Gastrocnemius medialis (tissue), 4 donors: Measurements from ENCODE around the gene PDZD7. TPM values are rescaled to one million over a fixed set of nuclear protein-coding genes. Genes with fewer than 3 reads are reported as not detected.
A peak's percentile ranks its signal among the peaks of the same experiment; 100 is the strongest.

Source experiments
- ATAC-seq, 2 donors: fragments of 150-250 bp; one replicate each; pipeline ENCODE4 v1.9.1; 2016
- DNase-seq, 2 donors: peaks; one replicate each; pipeline ENCODE4 v3.0.0-alpha.2; 2019
- H3K27ac ChIP-seq, 4 donors: fragments of 200-600 bp; sonication (generic); 1 replicate in 1 of 4; 2 replicates in 3 of 4; pipeline ENCODE4 v1.5.1; 2016 to 2018; ENCODE audit warnings: mild to moderate bottlenecking in 2 of 4, moderate library complexity in 1 of 4
- H3K27me3 ChIP-seq, 3 donors: fragments of 200-600 bp; sonication (generic) in 2 of 3; 1 replicate in 1 of 3; 2 replicates in 2 of 3; pipeline versions ENCODE4 v1.5.1 to v1.6.0; 2016 to 2019; ENCODE audit warnings: mild to moderate bottlenecking in 1 of 3, moderate library complexity in 1 of 3
- H3K36me3 ChIP-seq, 2 donors: fragments of 200-600 bp; sonication (generic) in 1 of 2; one replicate each; pipeline ENCODE4 v1.5.1; 2017 to 2018
- H3K4me1 ChIP-seq, 2 donors: fragments of 200-600 bp; sonication (generic) in 1 of 2; one replicate each; pipeline ENCODE4 v1.5.1; 2016 to 2017; ENCODE audit warnings: mild to moderate bottlenecking in 2 of 2
- H3K4me3 ChIP-seq, 4 donors: fragments of 200-600 bp; sonication (generic) in 3 of 4; 1 replicate in 1 of 4; 2 replicates in 3 of 4; pipeline ENCODE4 v1.5.1; 2016 to 2019; ENCODE audit warnings: mild to moderate bottlenecking in 2 of 4
- H3K9me3 ChIP-seq, 3 donors: fragments of 200-600 bp; sonication (generic) in 2 of 3; 1 replicate in 1 of 3; 2 replicates in 2 of 3; pipeline ENCODE4 v1.5.1; 2016 to 2019
- CTCF ChIP-seq, 5 experiments: fragments of 450-650 bp in 3 of 5; fragments of 200-600 bp in 2 of 5; sonication (generic) in 2 of 5; IDR thresholded peaks in 4 of 5; conservative IDR thresholded peaks in 1 of 5; 1 replicate in 4 of 5; 2 replicates in 1 of 5; pipeline ENCODE4 v1.5.1; 2016 to 2019; ENCODE audit warnings: antibody characterized with exemption in 5 of 5, mild to moderate bottlenecking in 3 of 5, moderate library complexity in 3 of 5
- POLR2A ChIP-seq, 2 donors: fragments of 450-650 bp; IDR thresholded peaks; one replicate each; pipeline ENCODE4 v1.6.1; 2017; ENCODE audit warnings: antibody characterized with exemption in 2 of 2, mild to moderate bottlenecking in 2 of 2, moderate library complexity in 2 of 2
- in situ Hi-C, 4 donors: fragments of 200-750 bp; cut with MboI; loops; one replicate each; pipeline versions ENCODE4 v1.15.0 to v1.8.0; 2017; ENCODE audit warnings: low sequenced_read_pairs in 4 of 4
- intact Hi-C: fragments of 100-400 bp; cut with DNase I; formaldehyde crosslinking; loops from one replicate; pipeline ENCODE4 v1.15.1; 2023; ENCODE audit warnings: low total_unique reads
- total RNA-seq, 4 donors: library from RNA; depleted of rRNA; stranded (reverse); fragments of >200 nt; gene quantifications; one replicate each; pipeline versions ENCODE4 v1.1.0 to v1.2.3, GENCODE V29; 2016

PDZD7 gene
- total RNA-seq, 4 donors from 2014 or later, result 0.11 TPM; not detected in 3

- peaks cover 24% of the 10 kb centered on the region in 2 donors for H3K4me1 ChIP-seq
- intact Hi-C loops, result no loop called here
Observed at GRCh38 chr10:101070098-101070497, 39.2 kb upstream of the PDZD7 start.

GRCh38 chr10:101069441-101069840 lies 38.5 kb upstream of the PDZD7 start:
- no peak for TF ChIP-seq CTCF (IDR thresholded peaks at IDR 0.05 in 4 of 5, conservative IDR thresholded peaks at IDR 0.05 in 1 of 5)
- TF ChIP-seq POLR2A (IDR thresholded peaks at IDR 0.05), result no peak
- Histone ChIP-seq H3K27ac (no peak overlapping the region), H3K27me3 (peaks cover 31 to 39% (median 32%) of the 10 kb centered on the region in 3 donors), H3K4me1 (peaks cover 24 to 25% of the 10 kb centered on the region in 2 donors), H3K36me3 (no peaks in the 10 kb centered on the region), H3K9me3 (no peaks in the 10 kb centered on the region), H3K4me3 (no peak overlapping the region)
- in situ Hi-C loops (no loop called here), intact Hi-C loops (loop anchor here (5.0 kb wide), 1 partner anchor 37 kb away; the partner anchor contains the start of genes PDZD7 and SFXN3)
- no peak for ATAC-seq
- DNase-seq, result no peak

More at GRCh38 chr10:101070098-101070497, 39.2 kb upstream of the PDZD7 start:
- Histone ChIP-seq H3K36me3 (no peaks in the 10 kb centered on the region), H3K4me3 (no peak overlapping the region), H3K9me3 (no peaks in the 10 kb centered on the region), H3K27me3 (peaks cover 34 to 45% (median 35%) of the 10 kb centered on the region in 3 donors), H3K27ac (no peak overlapping the region)
- no peak for ATAC-seq
- in situ Hi-C loops, result no loop called here
- DNase-seq, result no peak
- TF ChIP-seq CTCF (IDR thresholded peaks at IDR 0.05 in 4 of 5, conservative IDR thresholded peaks at IDR 0.05 in 1 of 5) (no peak), POLR2A (IDR thresholded peaks at IDR 0.05) (no peak)

- ATAC-seq (peak; percentile 79 to 80), DNase-seq (peak; percentile 41 to 65)
- H3K4me3 ChIP-seq, result peak overlapping the region; percentile 44 to 67 (median 57)
- H3K4me1 ChIP-seq, result peaks cover 38 to 39% of the 10 kb centered on the region in 2 donors
- peak overlapping the region in 3 of 4 donors; percentile 67 to 77 (median 69) for H3K27ac ChIP-seq
- in situ Hi-C loops (no loop called here), intact Hi-C loops (loop anchor here (1.0 to 5.0 kb wide), 3 partner anchors 7 to 35 kb away; partner anchors contain the start of genes PDZD7 and SFXN3)
- peak; percentile 71 to 96 (median 91) for TF ChIP-seq CTCF (IDR thresholded peaks at IDR 0.05 in 4 of 5, conservative IDR thresholded peaks at IDR 0.05 in 1 of 5)
- no peak for TF ChIP-seq POLR2A (IDR thresholded peaks at IDR 0.05)
- no peaks in the 10 kb centered on the region for H3K9me3 ChIP-seq
- H3K36me3 ChIP-seq, result no peaks in the 10 kb centered on the region
- peaks cover 14 to 23% (median 21%) of the 10 kb centered on the region in 3 donors for H3K27me3 ChIP-seq
Observed at GRCh38 chr10:101067356-101068083, 36.6 kb upstream of the PDZD7 start.

GRCh38 chr10:101066896-101067355 lies 36.0 kb upstream of the PDZD7 start:
- peak overlapping the region; percentile 44 to 67 (median 57) for H3K4me3 ChIP-seq
- in situ Hi-C loops, result no loop called here
- DNase-seq (no peak), ATAC-seq (no peak)
- H3K9me3 ChIP-seq, result no peaks in the 10 kb centered on the region
- TF ChIP-seq CTCF (IDR thresholded peaks at IDR 0.05 in 4 of 5, conservative IDR thresholded peaks at IDR 0.05 in 1 of 5) (no peak), POLR2A (IDR thresholded peaks at IDR 0.05) (no peak)
- H3K4me1 ChIP-seq, result peaks cover 43 to 45% of the 10 kb centered on the region in 2 donors
- intact Hi-C loops, result loop anchor here (1.0 to 5.0 kb wide), 2 partner anchors 26 to 35 kb away; partner anchors contain the start of genes PDZD7 and SFXN3
- H3K27ac ChIP-seq, result peak overlapping the region; percentile 50 to 77 (median 68)
- H3K27me3 ChIP-seq, result peaks cover 14 to 23% (median 18%) of the 10 kb centered on the region in 3 donors
- H3K36me3 ChIP-seq, result no peaks in the 10 kb centered on the region
